HEK293 (cell line): ENCODE measurements around the gene DEDD2.

ENCODE experiments used
- GLIS2 ChIP-seq: fragments of 450-650 bp; formaldehyde crosslinking; IDR thresholded peaks from 2 replicates; pipeline ENCODE4 v1.5.1; 2016; ENCODE audit warnings: missing biosample characterization, missing genetic modification characterization
- KLF1 ChIP-seq: fragments of 450-650 bp; formaldehyde crosslinking; IDR thresholded peaks from 2 replicates; pipeline ENCODE4 v1.5.1; 2016; ENCODE audit warnings: missing biosample characterization, missing genetic modification characterization
- KLF8 ChIP-seq: fragments of 450-650 bp; formaldehyde crosslinking; IDR thresholded peaks from 2 replicates; pipeline ENCODE4 v1.5.1; 2016; ENCODE audit warnings: missing biosample characterization, missing genetic modification characterization
- SALL2 ChIP-seq: fragments of 450-650 bp; formaldehyde crosslinking; IDR thresholded peaks from 2 replicates; pipeline ENCODE4 v1.5.0; 2017; ENCODE audit warnings: missing biosample characterization, mild to moderate bottlenecking, missing genetic modification characterization, borderline replicate concordance
- SCRT1 ChIP-seq: fragments of 450-650 bp; formaldehyde crosslinking; IDR thresholded peaks from 2 replicates; pipeline ENCODE4 v1.5.1; 2016; ENCODE audit warnings: missing biosample characterization, missing genetic modification characterization, borderline replicate concordance
- SP3 ChIP-seq: fragments of 450-650 bp; formaldehyde crosslinking; IDR thresholded peaks from 2 replicates; pipeline ENCODE4 v1.5.1; 2016; ENCODE audit warnings: missing biosample characterization, missing genetic modification characterization
- SP7 ChIP-seq: fragments of 450-650 bp; formaldehyde crosslinking; IDR thresholded peaks from 2 replicates; pipeline ENCODE4 v1.5.1; 2016; ENCODE audit warnings: missing biosample characterization, missing genetic modification characterization
- ZBTB1 ChIP-seq: fragments of 450-650 bp; formaldehyde crosslinking; IDR thresholded peaks from 2 replicates; pipeline ENCODE4 v1.5.1; 2016; ENCODE audit warnings: missing biosample characterization, missing genetic modification characterization
- ZBTB48 ChIP-seq: fragments of 450-650 bp; formaldehyde crosslinking; IDR thresholded peaks from 2 replicates; pipeline ENCODE4 v1.5.1; 2016; ENCODE audit warnings: missing biosample characterization, missing genetic modification characterization
- ZFP3 ChIP-seq: fragments of 450-650 bp; formaldehyde crosslinking; IDR thresholded peaks from 2 replicates; pipeline ENCODE4 v1.5.1; 2016; ENCODE audit warnings: low read depth, missing biosample characterization, missing genetic modification characterization
- ZIC2 ChIP-seq: fragments of 450-650 bp; formaldehyde crosslinking; IDR thresholded peaks from 2 replicates; pipeline ENCODE4 v1.5.1; 2016; ENCODE audit warnings: missing biosample characterization, missing genetic modification characterization
- ZNF114 ChIP-seq: fragments of 450-650 bp; formaldehyde crosslinking; IDR thresholded peaks from 2 replicates; pipeline ENCODE4 v1.5.0; 2017; ENCODE audit warnings: missing biosample characterization, missing genetic modification characterization
- ZNF121 ChIP-seq: fragments of 450-650 bp; formaldehyde crosslinking; IDR thresholded peaks from 2 replicates; pipeline ENCODE4 v1.5.1; 2016; ENCODE audit warnings: missing biosample characterization, missing genetic modification characterization
- ZNF169 ChIP-seq: fragments of 450-650 bp; formaldehyde crosslinking; IDR thresholded peaks from 2 replicates; pipeline ENCODE4 v1.5.1; 2016; ENCODE audit warnings: missing biosample characterization, missing genetic modification characterization
- ZNF2 ChIP-seq: fragments of 450-650 bp; formaldehyde crosslinking; IDR thresholded peaks from 2 replicates; pipeline ENCODE4 v1.5.1; 2016; ENCODE audit warnings: missing biosample characterization, missing genetic modification characterization
- ZNF324 ChIP-seq: fragments of 450-650 bp; formaldehyde crosslinking; IDR thresholded peaks from 2 replicates; pipeline ENCODE4 v1.5.1; 2016; ENCODE audit warnings: missing biosample characterization, missing genetic modification characterization
- ZNF366 ChIP-seq: fragments of 450-650 bp; formaldehyde crosslinking; conservative IDR thresholded peaks from 2 replicates; pipeline ENCODE4 v1.5.1; 2016; ENCODE audit warnings: missing biosample characterization, missing genetic modification characterization
- ZNF391 ChIP-seq: fragments of 450-650 bp; formaldehyde crosslinking; IDR thresholded peaks from 2 replicates; pipeline ENCODE4 v1.5.1; 2016; ENCODE audit warnings: low read depth, missing biosample characterization, missing genetic modification characterization, borderline replicate concordance
- ZNF529 ChIP-seq: fragments of 450-650 bp; formaldehyde crosslinking; IDR thresholded peaks from 2 replicates; pipeline ENCODE4 v1.5.1; 2017; ENCODE audit warnings: missing genetic modification characterization, missing biosample characterization; ENCODE audit not compliant: insufficient replicate concordance
- ZNF548 ChIP-seq: fragments of 450-650 bp; formaldehyde crosslinking; IDR thresholded peaks from 2 replicates; pipeline ENCODE4 v1.5.1; 2016; ENCODE audit warnings: missing biosample characterization, missing genetic modification characterization
- ZNF560 ChIP-seq: fragments of 450-650 bp; formaldehyde crosslinking; IDR thresholded peaks from 2 replicates; pipeline ENCODE4 v1.5.1; 2017; ENCODE audit warnings: missing biosample characterization, missing genetic modification characterization, borderline replicate concordance
- ZNF585B ChIP-seq: fragments of 450-650 bp; formaldehyde crosslinking; IDR thresholded peaks from 2 replicates; pipeline ENCODE4 v1.5.1; 2016; ENCODE audit warnings: missing biosample characterization, missing genetic modification characterization
- ZNF629 ChIP-seq: fragments of 450-650 bp; formaldehyde crosslinking; IDR thresholded peaks from 2 replicates; pipeline ENCODE4 v1.5.1; 2017; ENCODE audit warnings: missing biosample characterization, missing genetic modification characterization
- ZNF654 ChIP-seq: fragments of 450-650 bp; formaldehyde crosslinking; IDR thresholded peaks from 2 replicates; pipeline ENCODE4 v1.5.1; 2016; ENCODE audit warnings: low read depth, missing biosample characterization, missing genetic modification characterization
- ZNF707 ChIP-seq: fragments of 450-650 bp; formaldehyde crosslinking; IDR thresholded peaks from 2 replicates; pipeline ENCODE4 v1.5.1; 2016; ENCODE audit warnings: missing biosample characterization, missing genetic modification characterization
- ZNF76 ChIP-seq: fragments of 450-650 bp; formaldehyde crosslinking; IDR thresholded peaks from 2 replicates; pipeline ENCODE4; 2016; ENCODE audit warnings: low read depth, missing biosample characterization, missing genetic modification characterization, borderline replicate concordance
- ZNF776 ChIP-seq: fragments of 450-650 bp; formaldehyde crosslinking; IDR thresholded peaks from 2 replicates; pipeline ENCODE4 v1.5.0; 2017; ENCODE audit warnings: missing biosample characterization, missing genetic modification characterization, borderline replicate concordance
- ZNF837 ChIP-seq: fragments of 450-650 bp; formaldehyde crosslinking; IDR thresholded peaks from 2 replicates; pipeline ENCODE4 v1.5.1; 2016; ENCODE audit warnings: missing biosample characterization, missing genetic modification characterization
- TF ChIP-seq, protein P1 (sequence below): fragments of 450-650 bp; formaldehyde crosslinking; IDR thresholded peaks from 2 replicates; pipeline ENCODE4 v1.5.1; 2017; ENCODE audit warnings: missing biosample characterization, mild to moderate bottlenecking, missing genetic modification characterization, moderate library complexity
- TF ChIP-seq, protein P2 (sequence below): fragments of 450-650 bp; formaldehyde crosslinking; IDR thresholded peaks from 2 replicates; pipeline ENCODE4 v1.5.1; 2017; ENCODE audit warnings: missing biosample characterization, missing genetic modification characterization
- TF ChIP-seq, protein P3 (sequence below): fragments of 450-650 bp; formaldehyde crosslinking; IDR thresholded peaks from 2 replicates; pipeline ENCODE4 v1.5.1; 2016; ENCODE audit warnings: missing biosample characterization, missing genetic modification characterization
- TF ChIP-seq, protein P4 (sequence below): fragments of 450-650 bp; IDR thresholded peaks from 2 replicates; pipeline ENCODE4 v1.5.1; 2018; ENCODE audit warnings: missing biosample characterization, missing genetic modification characterization

DEDD2 gene

DNA sequence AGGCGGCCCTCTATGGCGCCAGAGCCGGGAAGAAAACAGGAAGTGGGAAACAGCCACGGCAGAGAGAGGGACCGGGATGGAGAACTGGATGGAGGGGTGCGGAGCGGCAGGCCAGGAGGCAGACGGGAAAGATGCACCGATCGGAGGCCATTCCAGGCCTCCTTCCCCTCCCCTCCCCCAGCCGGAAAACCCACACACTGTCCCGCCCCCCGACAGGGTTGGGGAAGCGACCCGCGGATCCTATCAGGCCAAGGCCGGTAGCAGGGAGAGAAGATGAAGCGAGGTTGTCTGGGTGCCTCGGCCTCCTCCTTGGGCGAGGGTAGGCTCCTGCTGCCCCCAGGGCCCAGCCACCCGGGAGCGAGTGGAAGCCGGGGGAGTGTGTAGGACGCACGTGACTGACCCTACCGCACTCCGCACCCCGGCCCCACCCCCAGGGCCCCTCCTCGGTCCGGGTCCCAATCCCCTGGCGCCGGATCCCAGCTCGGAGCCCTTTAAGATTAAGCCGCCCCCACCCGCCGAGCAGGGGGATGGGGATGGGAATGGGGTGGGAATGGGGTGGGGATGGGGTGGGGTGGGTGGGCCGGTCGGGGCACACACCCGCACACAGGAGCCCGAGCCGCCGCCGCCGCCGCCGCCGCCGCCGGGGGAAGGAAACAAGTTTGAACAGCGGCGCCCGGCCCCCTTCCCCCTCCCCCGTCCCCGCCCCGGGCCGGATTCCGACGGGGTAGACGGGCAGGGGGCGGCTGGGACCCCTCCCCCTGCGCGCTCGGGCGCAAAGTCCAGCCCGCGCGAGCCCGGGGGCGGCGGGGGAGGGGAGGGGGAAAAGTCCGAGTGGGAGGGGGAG, 36.0 kb upstream of the DEDD2 start (continued):
- TF ChIP-seq ZNF629 (tag by site-specific recombination) (no peak; the same call in 1 of the 2 replicates), ZNF529 (tag by site-specific recombination) (no peak), SALL2 (tag by site-specific recombination) (no peak), ZNF76 (tag by site-specific recombination) (peak; percentile 82), ZNF776 (no peak), ZNF324 (tag by site-specific recombination) (no peak), KLF8 (tag by site-specific recombination) (peak; percentile 91), SP3 (tag by site-specific recombination) (peak; percentile 80), KLF1 (tag by site-specific recombination) (peak; percentile 70), SCRT1 (tag by site-specific recombination) (no peak), ZNF548 (tag by site-specific recombination) (no peak), ZIC2 (tag by site-specific recombination) (peak; percentile 68), ZNF654 (tag by site-specific recombination) (no peak), ZNF391 (no peak), ZBTB48 (peak; percentile 64; the same call in 1 of the 2 replicates), ZNF121 (tag by site-specific recombination) (no peak), ZBTB1 (0 out of 2 replicates have a peak, but pooled peaks have one; percentile 5), ZNF366 (peak; percentile 87), ZNF169 (no peak), ZNF114 (tag by site-specific recombination) (no peak), SP7 (tag by site-specific recombination) (peak; percentile 58), ZNF707 (tag by site-specific recombination) (no peak), ZNF837 (tag by site-specific recombination) (no peak), GLIS2 (peak; percentile 93), ZFP3 (tag by site-specific recombination) (no peak), ZNF585B (tag by site-specific recombination) (no peak), ZNF2 (tag by site-specific recombination) (no peak), ZNF560 (tag by site-specific recombination) (no peak)
- TF ChIP-seq, protein P1, sequence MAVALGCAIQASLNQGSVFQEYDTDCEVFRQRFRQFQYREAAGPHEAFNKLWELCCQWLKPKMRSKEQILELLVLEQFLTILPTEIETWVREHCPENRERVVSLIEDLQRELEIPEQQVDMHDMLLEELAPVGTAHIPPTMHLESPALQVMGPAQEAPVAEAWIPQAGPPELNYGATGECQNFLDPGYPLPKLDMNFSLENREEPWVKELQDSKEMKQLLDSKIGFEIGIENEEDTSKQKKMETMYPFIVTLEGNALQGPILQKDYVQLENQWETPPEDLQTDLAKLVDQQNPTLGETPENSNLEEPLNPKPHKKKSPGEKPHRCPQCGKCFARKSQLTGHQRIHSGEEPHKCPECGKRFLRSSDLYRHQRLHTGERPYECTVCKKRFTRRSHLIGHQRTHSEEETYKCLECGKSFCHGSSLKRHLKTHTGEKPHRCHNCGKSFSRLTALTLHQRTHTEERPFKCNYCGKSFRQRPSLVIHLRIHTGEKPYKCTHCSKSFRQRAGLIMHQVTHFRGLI, result no peak
- TF ChIP-seq, protein P2, sequence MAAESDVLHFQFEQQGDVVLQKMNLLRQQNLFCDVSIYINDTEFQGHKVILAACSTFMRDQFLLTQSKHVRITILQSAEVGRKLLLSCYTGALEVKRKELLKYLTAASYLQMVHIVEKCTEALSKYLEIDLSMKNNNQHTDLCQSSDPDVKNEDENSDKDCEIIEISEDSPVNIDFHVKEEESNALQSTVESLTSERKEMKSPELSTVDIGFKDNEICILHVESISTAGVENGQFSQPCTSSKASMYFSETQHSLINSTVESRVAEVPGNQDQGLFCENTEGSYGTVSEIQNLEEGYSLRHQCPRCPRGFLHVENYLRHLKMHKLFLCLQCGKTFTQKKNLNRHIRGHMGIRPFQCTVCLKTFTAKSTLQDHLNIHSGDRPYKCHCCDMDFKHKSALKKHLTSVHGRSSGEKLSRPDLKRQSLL (tag by site-specific recombination), result peak; percentile 38; the same call in 1 of the 2 replicates
- TF ChIP-seq, protein P3, sequence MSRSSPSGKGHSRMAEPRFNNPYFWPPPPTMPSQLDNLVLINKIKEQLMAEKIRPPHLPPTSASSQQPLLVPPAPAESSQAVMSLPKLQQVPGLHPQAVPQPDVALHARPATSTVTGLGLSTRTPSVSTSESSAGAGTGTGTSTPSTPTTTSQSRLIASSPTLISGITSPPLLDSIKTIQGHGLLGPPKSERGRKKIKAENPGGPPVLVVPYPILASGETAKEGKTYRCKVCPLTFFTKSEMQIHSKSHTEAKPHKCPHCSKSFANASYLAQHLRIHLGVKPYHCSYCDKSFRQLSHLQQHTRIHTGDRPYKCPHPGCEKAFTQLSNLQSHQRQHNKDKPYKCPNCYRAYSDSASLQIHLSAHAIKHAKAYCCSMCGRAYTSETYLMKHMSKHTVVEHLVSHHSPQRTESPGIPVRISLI (tag by site-specific recombination), result no peak
- TF ChIP-seq, protein P4, sequence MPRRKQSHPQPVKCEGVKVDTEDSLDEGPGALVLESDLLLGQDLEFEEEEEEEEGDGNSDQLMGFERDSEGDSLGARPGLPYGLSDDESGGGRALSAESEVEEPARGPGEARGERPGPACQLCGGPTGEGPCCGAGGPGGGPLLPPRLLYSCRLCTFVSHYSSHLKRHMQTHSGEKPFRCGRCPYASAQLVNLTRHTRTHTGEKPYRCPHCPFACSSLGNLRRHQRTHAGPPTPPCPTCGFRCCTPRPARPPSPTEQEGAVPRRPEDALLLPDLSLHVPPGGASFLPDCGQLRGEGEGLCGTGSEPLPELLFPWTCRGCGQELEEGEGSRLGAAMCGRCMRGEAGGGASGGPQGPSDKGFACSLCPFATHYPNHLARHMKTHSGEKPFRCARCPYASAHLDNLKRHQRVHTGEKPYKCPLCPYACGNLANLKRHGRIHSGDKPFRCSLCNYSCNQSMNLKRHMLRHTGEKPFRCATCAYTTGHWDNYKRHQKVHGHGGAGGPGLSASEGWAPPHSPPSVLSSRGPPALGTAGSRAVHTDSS (tag by site-specific recombination), result no peak
